ENCODE data around the gene POLR1A. TPM values are rescaled to one million over a fixed set of nuclear protein-coding genes. Genes with fewer than 3 reads are reported as not detected.

The POLR1A gene
- total RNA-seq, 4 donors from 2014 or later = 11.9 to 16.9 (median 13.5) TPM

DNA sequence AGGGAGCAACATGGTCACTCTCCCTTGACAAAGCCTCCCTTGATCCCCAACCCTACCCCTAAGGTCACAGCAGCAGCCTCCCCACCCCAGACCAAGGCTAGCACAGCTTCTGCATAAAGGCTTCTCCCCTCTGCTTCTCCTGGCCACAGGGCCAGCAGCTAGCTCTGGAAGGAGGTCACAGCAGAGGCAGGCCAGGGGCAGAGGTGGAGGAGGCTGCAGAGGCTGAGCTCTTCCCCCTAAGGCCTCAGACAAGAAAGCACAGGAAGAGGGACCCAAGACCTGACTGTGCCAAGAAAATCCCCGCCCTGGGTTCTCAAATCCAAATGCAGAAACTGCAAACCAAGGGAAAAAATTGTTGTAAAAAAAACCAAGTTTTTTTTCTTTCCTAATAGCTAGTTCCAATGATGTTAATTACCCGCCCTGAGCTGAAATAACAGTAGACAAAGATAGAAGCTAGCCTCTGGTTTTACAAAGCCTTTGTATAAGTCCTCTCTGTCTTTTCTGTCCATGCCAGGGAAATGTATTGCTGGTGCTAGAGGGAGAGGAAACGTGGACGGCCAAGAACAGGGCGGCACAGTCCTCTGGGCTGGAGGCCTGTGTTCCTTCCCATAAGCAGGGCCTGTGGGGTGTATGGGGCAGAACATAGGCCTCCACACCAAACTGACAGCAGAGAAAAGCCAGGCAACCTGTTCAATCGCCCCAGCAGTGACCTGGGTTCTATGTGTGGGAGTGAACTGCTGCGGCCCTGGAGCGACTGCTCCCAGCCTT, 79.5 kb downstream of the POLR1A start:
- TF ChIP-seq, protein P1, sequence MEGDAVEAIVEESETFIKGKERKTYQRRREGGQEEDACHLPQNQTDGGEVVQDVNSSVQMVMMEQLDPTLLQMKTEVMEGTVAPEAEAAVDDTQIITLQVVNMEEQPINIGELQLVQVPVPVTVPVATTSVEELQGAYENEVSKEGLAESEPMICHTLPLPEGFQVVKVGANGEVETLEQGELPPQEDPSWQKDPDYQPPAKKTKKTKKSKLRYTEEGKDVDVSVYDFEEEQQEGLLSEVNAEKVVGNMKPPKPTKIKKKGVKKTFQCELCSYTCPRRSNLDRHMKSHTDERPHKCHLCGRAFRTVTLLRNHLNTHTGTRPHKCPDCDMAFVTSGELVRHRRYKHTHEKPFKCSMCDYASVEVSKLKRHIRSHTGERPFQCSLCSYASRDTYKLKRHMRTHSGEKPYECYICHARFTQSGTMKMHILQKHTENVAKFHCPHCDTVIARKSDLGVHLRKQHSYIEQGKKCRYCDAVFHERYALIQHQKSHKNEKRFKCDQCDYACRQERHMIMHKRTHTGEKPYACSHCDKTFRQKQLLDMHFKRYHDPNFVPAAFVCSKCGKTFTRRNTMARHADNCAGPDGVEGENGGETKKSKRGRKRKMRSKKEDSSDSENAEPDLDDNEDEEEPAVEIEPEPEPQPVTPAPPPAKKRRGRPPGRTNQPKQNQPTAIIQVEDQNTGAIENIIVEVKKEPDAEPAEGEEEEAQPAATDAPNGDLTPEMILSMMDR (IDR thresholded peaks at IDR 0.05) = no peak
- no peak for TF ChIP-seq POLR2A (IDR thresholded peaks at IDR 0.05)
- DNase-seq (ENCODE audit: low spot score in 2 of 2) = no peak
- WGBS, 2 donors = 72 to 73% methylated on average over 8 of the region's 8 CpGs
- no peak overlapping the region for H3K4me3 ChIP-seq (ENCODE audit: low read depth, poor library complexity, severe bottlenecking)
- intact Hi-C loops (cut with DNase I; ENCODE audit: low total_unique reads) = no loop called here

GRCh38 chr2:86025229-86025820, 80.4 kb downstream of the POLR1A start:
- DNase-seq (ENCODE audit: low spot score in 2 of 2) = no peak
- 93 to 95% methylated on average over 7 of the region's 7 CpGs for WGBS, 2 donors
- intact Hi-C loops (cut with DNase I; ENCODE audit: low total_unique reads) = no loop called here

GRCh38 chr2:86023366-86023712, 82.3 kb downstream of the POLR1A start:
- WGBS, 2 donors = 90 to 92% methylated on average over 2 of the region's 2 CpGs
- TF ChIP-seq POLR2A (IDR thresholded peaks at IDR 0.05) = no peak
- TF ChIP-seq, protein P1 (IDR thresholded peaks at IDR 0.05) = no peak
- H3K4me3 ChIP-seq (ENCODE audit: low read depth, poor library complexity, severe bottlenecking) = no peak overlapping the region
- intact Hi-C loops (cut with DNase I; ENCODE audit: low total_unique reads) = no loop called here
- no peak for DNase-seq (ENCODE audit: low spot score in 2 of 2)

More at GRCh38 chr2:86025229-86025820, 80.4 kb downstream of the POLR1A start:
- TF ChIP-seq POLR2A (IDR thresholded peaks at IDR 0.05) = no peak
- TF ChIP-seq, protein P1 (IDR thresholded peaks at IDR 0.05) = no peak
- no peak overlapping the region for H3K4me3 ChIP-seq (ENCODE audit: low read depth, poor library complexity, severe bottlenecking)

DNA sequence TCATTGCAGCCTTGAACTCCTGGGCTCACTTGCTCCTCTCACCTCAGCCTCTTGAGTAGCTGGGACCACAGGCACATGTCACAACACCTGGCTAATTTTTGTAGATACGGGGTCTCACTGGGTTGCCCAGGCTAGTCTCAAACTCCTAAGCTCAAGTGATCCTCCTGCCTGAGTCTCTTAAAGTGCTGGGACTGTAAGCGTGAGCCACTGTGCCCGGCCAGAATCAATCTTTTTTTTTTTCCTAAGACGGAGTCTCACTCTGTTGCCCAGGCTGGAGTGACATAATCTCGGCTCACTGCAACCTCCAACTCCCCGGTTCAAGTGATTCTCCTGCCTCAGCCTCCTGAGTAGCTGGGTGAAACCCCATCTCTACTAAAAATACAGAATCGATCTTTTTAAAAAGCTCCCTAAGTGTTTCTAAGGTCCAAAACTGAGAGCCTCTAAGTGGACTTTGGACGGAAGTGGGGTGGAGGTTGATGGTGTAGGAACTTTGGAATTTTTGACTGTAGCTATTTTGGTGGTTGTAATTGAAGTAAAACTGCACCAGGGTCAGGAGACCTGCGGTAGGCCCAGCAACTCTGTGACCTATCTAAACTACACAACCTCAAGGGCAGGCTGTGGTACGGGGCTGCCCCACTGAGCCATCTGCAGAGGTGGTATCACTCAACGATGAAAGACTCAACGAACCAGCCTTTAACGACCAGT, 82.9 kb downstream of the POLR1A start:
- no peak for DNase-seq (ENCODE audit: low spot score in 2 of 2)
- 87 to 89% methylated on average over 13 of the region's 13 CpGs for WGBS, 2 donors
- intact Hi-C loops (cut with DNase I; ENCODE audit: low total_unique reads) = no loop called here
- no peak overlapping the region for H3K4me3 ChIP-seq (ENCODE audit: low read depth, poor library complexity, severe bottlenecking)
- TF ChIP-seq POLR2A (IDR thresholded peaks at IDR 0.05) = no peak
- TF ChIP-seq, protein P1 (IDR thresholded peaks at IDR 0.05) = no peak

- no peak for DNase-seq (ENCODE audit: low spot score in 2 of 2)
- intact Hi-C loops (cut with DNase I; ENCODE audit: low total_unique reads) = no loop called here
- WGBS, 2 donors = 92% methylated on average over 12 of the region's 12 CpGs
- H3K4me3 ChIP-seq (ENCODE audit: low read depth, poor library complexity, severe bottlenecking) = no peak overlapping the region
- TF ChIP-seq, protein P1 (IDR thresholded peaks at IDR 0.05) = no peak
- TF ChIP-seq POLR2A (IDR thresholded peaks at IDR 0.05) = no peak
These were observed 84.0 kb downstream of the POLR1A start for GRCh38 chr2:86021396-86022378.
